ENCODE measurements around the gene CBLB.

The CBLB gene

GRCh38 chr3:105869861-105870755 lies 1.3 kb upstream of the CBLB start:
- DNase-seq (ENCODE audit: low spot score), result no peak

- no peak for DNase-seq (ENCODE audit: low spot score)
These were observed 670 bp upstream of the CBLB start for GRCh38 chr3:105869531-105869833.

DNA sequence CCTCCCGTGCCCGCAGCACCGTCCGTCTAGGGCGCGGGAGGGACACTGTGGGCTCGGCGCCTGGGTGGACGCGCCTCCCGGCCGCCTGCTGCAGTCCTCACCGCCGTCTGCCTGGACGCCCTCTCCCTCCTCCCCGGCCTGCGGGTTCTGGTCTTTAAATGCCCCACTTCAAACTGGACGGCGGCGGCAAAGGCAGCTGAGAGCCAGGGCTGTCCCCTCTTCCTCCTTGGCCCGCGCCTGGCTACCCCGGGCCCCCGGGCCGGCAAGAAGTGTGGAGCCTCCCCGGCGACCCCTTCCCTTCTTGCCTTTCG lies 426 bp downstream of the CBLB start:
- peak; percentile 63 for DNase-seq (ENCODE audit: low spot score)

- DNase-seq (ENCODE audit: low spot score), result no peak
These were observed 941 bp downstream of the CBLB start for GRCh38 chr3:105867712-105868430.

DNA sequence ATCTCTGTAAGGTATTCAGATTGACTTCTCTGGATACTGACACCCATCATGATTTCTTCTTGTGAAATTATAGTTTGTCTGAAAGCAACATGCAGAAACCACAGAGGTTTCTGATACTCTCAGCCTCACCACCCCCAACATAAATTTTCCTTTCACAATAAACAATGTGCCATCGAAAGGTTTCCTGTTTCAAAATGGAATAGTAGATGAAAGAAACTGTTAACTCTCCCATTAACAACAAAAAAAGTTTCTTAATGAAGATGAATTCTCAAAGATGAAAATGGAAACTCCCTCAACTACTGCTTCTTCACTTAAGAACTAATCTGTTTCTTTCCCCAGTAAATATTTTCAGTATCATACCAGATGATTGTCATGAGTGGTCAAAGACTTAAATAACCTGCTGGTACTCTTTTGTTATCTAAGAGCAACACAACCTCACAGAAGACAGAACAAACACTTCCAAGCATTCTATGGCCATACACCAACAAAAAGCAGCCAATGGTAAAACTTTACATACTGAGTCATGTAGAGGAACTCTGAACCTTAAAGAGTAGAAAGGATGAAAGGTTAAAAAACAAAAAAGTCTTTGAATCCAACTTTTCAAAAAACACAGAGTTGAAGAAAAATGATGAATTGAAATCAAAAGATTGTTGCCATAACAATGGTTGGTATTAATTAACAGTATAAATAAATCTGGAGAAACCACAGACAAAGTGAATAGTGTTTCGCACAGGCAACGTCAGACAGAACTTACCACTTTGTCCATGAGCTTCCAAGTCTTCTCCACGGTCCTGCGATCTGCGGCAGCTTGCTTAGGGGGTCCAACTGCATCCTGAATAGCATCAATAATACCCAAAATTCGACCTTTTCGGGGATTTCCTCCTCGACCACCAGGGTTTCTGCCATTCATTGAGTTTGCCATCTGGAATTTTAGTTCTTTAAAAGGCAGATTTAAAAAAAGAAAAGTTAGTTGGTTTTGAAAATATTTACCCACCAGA lies 1.9 kb downstream of the CBLB start:
- DNase-seq (ENCODE audit: low spot score), result no peak

DNA sequence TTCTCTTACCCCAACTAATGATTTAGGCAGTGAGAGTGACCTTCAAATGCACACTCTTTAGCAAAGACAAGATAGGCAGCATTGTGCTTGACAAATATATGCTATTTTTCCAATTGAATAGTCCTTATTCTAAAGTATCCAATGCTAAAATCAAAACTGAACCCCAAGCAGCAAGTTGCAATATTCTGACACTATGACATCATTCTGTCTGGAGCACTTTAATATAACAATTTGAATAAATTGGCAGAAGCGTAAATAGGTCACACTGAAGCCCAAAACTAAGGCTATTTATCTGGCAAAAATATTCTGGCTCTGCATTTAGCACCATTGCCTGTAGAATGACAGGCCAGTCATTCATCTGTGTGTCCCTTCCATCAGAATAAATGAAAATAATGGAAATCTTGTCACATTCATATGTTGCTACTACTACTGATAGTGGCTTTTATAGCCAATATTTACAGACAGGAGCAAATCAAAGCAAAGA lies 2.9 kb downstream of the CBLB start:
- no peak for DNase-seq (ENCODE audit: low spot score)

DNA sequence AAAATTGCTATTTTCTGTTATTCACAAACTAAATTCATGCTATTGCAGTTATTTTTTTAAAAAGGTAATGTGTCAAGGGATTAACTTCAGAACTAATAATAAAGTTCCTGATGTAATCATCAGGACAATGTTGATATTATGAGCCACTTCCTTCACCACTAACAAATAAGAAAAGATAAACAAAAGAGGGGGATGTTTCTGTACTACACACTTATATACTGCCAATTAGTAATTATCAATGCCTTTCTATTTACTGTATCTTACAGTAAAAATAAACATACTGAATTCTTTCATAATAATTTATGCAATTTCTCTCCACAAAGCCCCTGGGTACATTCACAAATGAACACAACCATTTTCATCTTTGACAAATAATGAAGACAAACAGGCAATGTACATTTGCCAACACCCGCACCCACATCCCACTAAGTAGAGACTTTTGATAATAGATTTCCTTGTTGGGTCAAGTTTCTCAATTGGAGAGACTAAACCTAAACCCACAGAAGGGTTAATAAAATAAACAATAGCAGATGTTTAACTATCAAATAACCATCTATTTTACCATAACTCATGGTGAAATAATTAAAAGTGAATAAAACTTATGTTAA lies 3.7 kb downstream of the CBLB start:
- DNase-seq (ENCODE audit: low spot score), result no peak

- no peak for DNase-seq (ENCODE audit: low spot score)
These were observed 4.6 kb downstream of the CBLB start for GRCh38 chr3:105864212-105864611.

- DNase-seq (ENCODE audit: low spot score), result no peak
These were observed 5.2 kb downstream of the CBLB start for GRCh38 chr3:105863608-105864007.

GRCh38 chr3:105862217-105862616 lies 6.6 kb downstream of the CBLB start:
- no peak for DNase-seq (ENCODE audit: low spot score)

DNA sequence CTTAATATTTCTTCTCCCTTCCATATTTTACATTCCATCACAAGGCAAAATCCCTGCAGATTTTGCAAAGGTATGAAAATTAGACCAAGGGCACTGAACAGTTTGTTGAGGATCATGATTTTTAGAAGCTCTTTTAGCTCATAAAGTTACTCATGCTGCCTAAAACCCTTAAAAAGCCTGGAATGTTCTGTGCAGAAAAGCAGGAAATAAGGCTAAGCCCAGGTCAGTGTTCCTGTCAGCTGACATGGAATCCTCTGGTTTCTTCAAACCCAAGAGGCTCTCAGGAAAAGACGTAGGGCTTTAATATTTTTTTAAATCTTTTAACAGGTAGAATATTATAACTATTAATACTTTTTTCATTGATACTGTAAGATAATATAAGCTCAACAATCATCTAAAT lies 8.2 kb downstream of the CBLB start:
- DNase-seq (ENCODE audit: low spot score), result no peak

- DNase-seq (ENCODE audit: low spot score), result no peak
These were observed 10.8 kb downstream of the CBLB start for GRCh38 chr3:105858017-105858416.

DNA sequence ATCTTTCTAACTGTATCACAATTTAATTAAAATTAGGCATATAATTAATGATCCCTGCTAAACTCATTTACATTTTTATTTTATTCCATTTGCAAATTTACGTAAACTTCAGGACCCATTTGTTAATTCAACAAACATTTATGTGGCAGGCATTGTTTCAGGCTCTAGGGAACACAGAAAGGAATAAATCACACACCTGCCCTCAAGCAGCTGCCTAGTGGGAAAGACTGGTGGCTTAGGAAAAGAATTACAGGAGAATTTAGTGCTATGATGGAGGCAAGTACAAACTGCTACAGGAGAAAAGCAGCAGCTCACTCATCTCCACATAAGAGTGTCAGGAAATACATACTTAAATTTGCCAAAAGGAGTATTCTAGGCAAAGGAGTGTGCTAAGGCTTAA lies 11.2 kb downstream of the CBLB start:
- peak; percentile 22 for DNase-seq (ENCODE audit: low spot score)

DNA sequence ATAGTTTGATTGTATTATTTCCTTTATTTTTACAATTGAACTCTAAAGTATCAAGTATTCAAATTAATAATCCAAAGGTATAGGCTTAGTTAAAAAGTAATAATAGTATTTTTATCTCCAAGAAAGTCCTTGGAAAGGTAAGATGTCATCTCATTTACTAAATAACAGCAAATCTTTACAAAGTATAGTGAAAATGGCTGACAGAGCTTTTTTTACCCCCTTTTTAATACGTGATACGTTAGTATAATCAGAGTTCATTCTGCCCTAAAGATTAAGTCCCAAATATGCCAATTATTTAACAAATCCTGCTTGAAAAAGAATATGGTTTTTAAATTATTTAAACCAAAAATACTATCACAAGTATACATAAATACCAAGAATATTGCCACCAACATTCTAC lies 12.2 kb downstream of the CBLB start:
- DNase-seq (ENCODE audit: low spot score), result no peak

DNA sequence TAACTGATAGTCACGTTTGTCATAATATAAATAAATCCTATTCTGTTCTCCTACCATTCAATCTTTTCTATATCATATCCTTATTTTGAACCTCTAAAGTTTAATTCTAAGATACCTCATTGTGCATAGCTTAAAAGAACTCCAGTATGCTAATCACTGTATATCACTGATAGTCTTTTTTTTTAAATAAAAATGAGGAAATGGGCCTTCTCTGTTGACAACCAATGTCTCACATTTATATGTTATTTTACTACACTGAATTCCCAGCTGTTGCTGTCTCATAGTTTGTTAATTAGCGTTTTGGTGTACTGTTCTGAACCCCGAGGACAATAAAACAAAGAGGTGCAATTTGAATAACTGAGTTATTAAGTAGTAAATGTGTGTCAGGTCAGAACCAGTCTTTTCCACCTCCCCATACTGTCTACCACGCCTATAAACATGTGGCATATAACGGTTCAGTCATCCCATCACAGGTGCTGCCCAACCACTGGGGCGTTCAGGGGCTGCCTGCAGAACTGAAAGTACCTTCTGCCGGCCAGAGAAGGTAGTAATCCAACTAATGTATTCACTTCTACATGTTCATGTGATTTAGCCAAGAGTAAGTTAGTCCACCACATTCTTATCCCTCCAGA lies 14.9 kb downstream of the CBLB start:
- no peak for DNase-seq (ENCODE audit: low spot score)

DNA sequence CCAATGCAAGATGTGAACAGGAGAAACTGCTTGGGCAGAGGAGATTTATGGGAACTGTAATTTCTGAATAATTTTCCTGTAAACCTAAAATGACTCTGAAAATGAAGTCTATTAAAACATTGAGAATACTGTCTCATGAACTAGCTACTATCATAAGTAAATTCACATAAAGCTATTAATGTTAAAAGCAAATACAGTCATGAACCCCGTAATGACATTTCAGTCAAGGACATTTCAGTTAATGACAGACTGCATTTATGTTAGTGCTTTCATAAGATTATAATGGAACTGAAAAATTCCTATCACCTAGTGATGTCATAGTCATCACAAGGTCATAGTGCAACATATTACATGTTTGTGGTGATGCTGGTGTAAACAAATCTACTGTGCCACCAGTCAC lies 17.2 kb downstream of the CBLB start:
- DNase-seq (ENCODE audit: low spot score), result no peak

DNA sequence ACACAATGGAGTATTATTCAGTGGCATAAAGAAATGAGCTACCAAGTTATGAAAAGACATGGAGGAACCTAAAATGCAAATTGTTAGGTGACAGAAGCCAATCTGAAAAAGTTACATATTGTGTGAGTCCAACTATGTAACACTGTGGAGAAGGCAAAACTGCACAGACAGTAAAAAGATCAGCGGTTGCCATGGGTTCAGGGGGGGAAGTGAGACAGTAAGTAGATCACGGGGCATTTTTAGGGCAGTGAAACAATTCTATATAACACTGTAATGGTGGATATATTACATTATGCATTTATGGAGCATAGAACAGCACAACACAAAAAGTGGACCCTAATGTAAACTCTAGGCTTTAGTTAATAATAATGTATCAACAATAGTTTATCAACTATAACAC lies 17.6 kb downstream of the CBLB start:
- DNase-seq (ENCODE audit: low spot score), result no peak

DNA sequence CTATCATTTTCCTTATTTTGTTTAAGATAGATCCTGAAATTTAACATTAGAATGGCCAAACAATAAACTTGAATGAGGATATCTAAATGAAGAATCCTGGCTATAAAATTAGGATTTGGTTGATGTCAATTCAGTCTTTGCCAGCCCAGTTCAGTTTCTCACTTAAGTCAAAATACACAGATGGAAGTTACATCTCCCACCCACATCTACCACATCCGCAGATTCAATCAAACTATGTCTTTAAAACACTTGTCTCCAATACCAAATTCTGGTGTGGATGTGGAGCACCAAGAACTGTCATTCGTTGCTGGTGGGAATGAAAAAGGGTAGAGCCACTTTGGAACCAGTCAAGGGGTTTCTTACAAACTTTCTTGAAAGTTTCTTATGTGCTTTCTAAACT lies 18.2 kb downstream of the CBLB start:
- no peak for DNase-seq (ENCODE audit: low spot score)

GRCh38 chr3:105848821-105849220 lies 20.0 kb downstream of the CBLB start:
- no peak for DNase-seq (ENCODE audit: low spot score)

- DNase-seq (ENCODE audit: low spot score), result no peak
These were observed 20.9 kb downstream of the CBLB start for GRCh38 chr3:105847865-105848264.

GRCh38 chr3:105847452-105847851 lies 21.4 kb downstream of the CBLB start:
- DNase-seq (ENCODE audit: low spot score), result no peak

DNA sequence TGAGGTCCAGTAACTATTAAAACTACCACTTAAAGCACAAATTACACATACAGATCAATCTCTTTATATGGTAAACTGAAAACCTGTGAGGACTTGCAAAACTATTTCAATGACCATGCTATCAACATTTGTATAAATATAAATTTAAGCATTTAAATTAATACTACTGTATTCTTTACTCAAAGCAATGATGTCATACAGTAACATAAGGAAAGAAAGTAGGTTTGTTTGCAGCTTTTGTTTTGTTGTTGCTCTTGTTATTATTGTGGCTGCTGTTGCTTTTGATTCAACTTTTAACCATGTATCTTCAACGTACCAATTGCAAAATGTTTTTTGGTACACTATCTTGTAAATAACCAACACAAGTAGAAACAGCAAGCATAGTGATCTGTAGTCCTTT lies 22.0 kb downstream of the CBLB start:
- no peak for DNase-seq (ENCODE audit: low spot score)
